Stimulated activated memory B cell treated with anti-CD40 and anti-IgM and Interleukin-4, amounts not matched to agents 10 μg/mL and 1 μg/mL and 100 μg/mL, for 72 hours (primary cell): ENCODE data around the gene ADM.
A peak's percentile ranks its signal among the peaks of the same experiment; 100 is the strongest.
"Not testable (repeated sequence)": the region's sequence is repeated elsewhere in the genome, so short reads cannot be mapped to it uniquely, and the experiment has no call there.

Experiments used
- ATAC-seq: fragments of 150-1000 bp; cut with Tn5 transposase; 2 replicates; pipeline ENCODE4 v1.10.0; 2021
- H3K27ac Mint-ChIP-seq: one replicate; pipeline ENCODE4 v1.8.0; 2022; ENCODE audit warnings: mild to moderate bottlenecking, mixed read lengths
- H3K27me3 Mint-ChIP-seq: one replicate; pipeline ENCODE4 v1.8.0; 2022; ENCODE audit warnings: mixed read lengths
- H3K36me3 Mint-ChIP-seq: one replicate; pipeline ENCODE4 v1.8.0; 2022; ENCODE audit warnings: mixed read lengths
- H3K4me1 Mint-ChIP-seq: one replicate; pipeline ENCODE4 v1.8.0; 2022; ENCODE audit warnings: mixed read lengths
- H3K4me3 Mint-ChIP-seq: one replicate; pipeline ENCODE4 v1.8.0; 2022; ENCODE audit warnings: mild to moderate bottlenecking, moderate library complexity, mixed read lengths
- H3K9me3 Mint-ChIP-seq: one replicate; pipeline ENCODE4 v1.8.0; 2022; ENCODE audit warnings: mixed read lengths

ADM gene

GRCh38 chr11:10304495-10305261, at the start of gene ADM:
Gene ADM (plus strand): TSS chr11:10305073. CDS start chr11:10305701, 628 bp downstream.
- Mint-ChIP-seq H3K27ac (peak within 1 kb of the TSS; percentile 86), H3K4me3 (peak within 1 kb of the TSS; percentile 98), H3K36me3 (no peaks in the 10 kb centered on the region), H3K9me3 (no peaks in the 10 kb centered on the region), H3K4me1 (peaks cover 54% of the 10 kb centered on the region), H3K27me3 (peaks cover 22% of the 10 kb centered on the region)
- peak; percentile 60 for ATAC-seq

GRCh38 chr11:10255388-10256125, 49.3 kb upstream of the ADM start:
- H3K36me3 Mint-ChIP-seq, result no peaks in the 10 kb centered on the region
- ATAC-seq, result no peak
- H3K4me1 Mint-ChIP-seq, result peaks cover 8% of the 10 kb centered on the region
- H3K27me3 Mint-ChIP-seq, result no peaks in the 10 kb centered on the region
- H3K4me3 Mint-ChIP-seq, result no peak overlapping the region
- no peaks in the 10 kb centered on the region for H3K9me3 Mint-ChIP-seq
- H3K27ac Mint-ChIP-seq, result peak overlapping the region; percentile 13

- Mint-ChIP-seq H3K9me3 (no peaks in the 10 kb centered on the region), H3K36me3 (no peaks in the 10 kb centered on the region), H3K4me3 (no peak overlapping the region), H3K27ac (no peak overlapping the region), H3K27me3 (no peaks in the 10 kb centered on the region), H3K4me1 (peaks cover 8% of the 10 kb centered on the region)
- no peak for ATAC-seq
Measured at GRCh38 chr11:10257478-10257877, 47.4 kb upstream of the ADM start.

- no peak overlapping the region for H3K27ac Mint-ChIP-seq
- peaks cover 1% of the 10 kb centered on the region for H3K4me1 Mint-ChIP-seq
- no peak overlapping the region for H3K4me3 Mint-ChIP-seq
- H3K9me3 Mint-ChIP-seq, result no peaks in the 10 kb centered on the region
- H3K36me3 Mint-ChIP-seq, result peaks cover 7% of the 10 kb centered on the region
- no peak for ATAC-seq
- H3K27me3 Mint-ChIP-seq, result no peaks in the 10 kb centered on the region
Measured at GRCh38 chr11:10261821-10262220, 43.1 kb upstream of the ADM start.

GRCh38 chr11:10263929-10264328, 40.9 kb upstream of the ADM start:
- Mint-ChIP-seq H3K36me3 (peaks cover 7% of the 10 kb centered on the region), H3K4me1 (no peaks in the 10 kb centered on the region), H3K27ac (no peak overlapping the region), H3K9me3 (no peaks in the 10 kb centered on the region), H3K27me3 (no peaks in the 10 kb centered on the region), H3K4me3 (no peak overlapping the region)
- no peak for ATAC-seq

GRCh38 chr11:10264716-10265115, 40.2 kb upstream of the ADM start:
- H3K27ac Mint-ChIP-seq, H3K4me1 Mint-ChIP-seq, ATAC-seq, H3K36me3 Mint-ChIP-seq, H3K4me3 Mint-ChIP-seq, H3K27me3 Mint-ChIP-seq, H3K9me3 Mint-ChIP-seq: not testable (repeated sequence)

- Mint-ChIP-seq H3K27me3 (no peaks in the 10 kb centered on the region), H3K4me1 (no peaks in the 10 kb centered on the region), H3K9me3 (no peaks in the 10 kb centered on the region), H3K4me3 (no peak overlapping the region), H3K36me3 (peaks cover 7% of the 10 kb centered on the region), H3K27ac (no peak overlapping the region)
- ATAC-seq, result no peak
Measured at GRCh38 chr11:10265936-10266335, 38.9 kb upstream of the ADM start.

- Mint-ChIP-seq H3K4me1 (no peaks in the 10 kb centered on the region), H3K27ac (no peak overlapping the region), H3K9me3 (no peaks in the 10 kb centered on the region), H3K27me3 (no peaks in the 10 kb centered on the region), H3K4me3 (no peak overlapping the region), H3K36me3 (peaks cover 7% of the 10 kb centered on the region)
- ATAC-seq, result no peak
Measured at GRCh38 chr11:10267821-10268220, 37.1 kb upstream of the ADM start.

GRCh38 chr11:10268746-10269488, 36.0 kb upstream of the ADM start:
- no peak overlapping the region for H3K27ac Mint-ChIP-seq
- no peaks in the 10 kb centered on the region for H3K27me3 Mint-ChIP-seq
- peaks cover 7% of the 10 kb centered on the region for H3K36me3 Mint-ChIP-seq
- no peaks in the 10 kb centered on the region for H3K9me3 Mint-ChIP-seq
- no peak overlapping the region for H3K4me3 Mint-ChIP-seq
- peaks cover 6% of the 10 kb centered on the region for H3K4me1 Mint-ChIP-seq
- no peak for ATAC-seq

GRCh38 chr11:10272132-10272531, 32.7 kb upstream of the ADM start:
- Mint-ChIP-seq H3K4me1 (peaks cover 19% of the 10 kb centered on the region), H3K27ac (no peak overlapping the region), H3K9me3 (no peaks in the 10 kb centered on the region), H3K4me3 (no peak overlapping the region), H3K36me3 (no peaks in the 10 kb centered on the region), H3K27me3 (no peaks in the 10 kb centered on the region)
- no peak for ATAC-seq

GRCh38 chr11:10273738-10274137, 31.1 kb upstream of the ADM start:
- H3K36me3 Mint-ChIP-seq, result no peaks in the 10 kb centered on the region
- peaks cover 19% of the 10 kb centered on the region for H3K4me1 Mint-ChIP-seq
- H3K4me3 Mint-ChIP-seq, result no peak overlapping the region
- no peaks in the 10 kb centered on the region for H3K9me3 Mint-ChIP-seq
- H3K27ac Mint-ChIP-seq, result peak overlapping the region; percentile 53
- no peaks in the 10 kb centered on the region for H3K27me3 Mint-ChIP-seq
- ATAC-seq, result peak; percentile 81

GRCh38 chr11:10274726-10275125, 30.1 kb upstream of the ADM start:
- Mint-ChIP-seq H3K27me3 (no peaks in the 10 kb centered on the region), H3K27ac (no peak overlapping the region), H3K4me3 (no peak overlapping the region), H3K4me1 (peaks cover 19% of the 10 kb centered on the region), H3K9me3 (no peaks in the 10 kb centered on the region), H3K36me3 (no peaks in the 10 kb centered on the region)
- no peak for ATAC-seq

- H3K27ac Mint-ChIP-seq, result no peak overlapping the region
- no peak for ATAC-seq
- no peaks in the 10 kb centered on the region for H3K9me3 Mint-ChIP-seq
- no peaks in the 10 kb centered on the region for H3K27me3 Mint-ChIP-seq
- H3K4me1 Mint-ChIP-seq, result peaks cover 19% of the 10 kb centered on the region
- H3K36me3 Mint-ChIP-seq, result no peaks in the 10 kb centered on the region
- H3K4me3 Mint-ChIP-seq, result no peak overlapping the region
Measured at GRCh38 chr11:10275714-10276113, 29.2 kb upstream of the ADM start.

- H3K4me1 Mint-ChIP-seq, result peaks cover 12% of the 10 kb centered on the region
- H3K27me3 Mint-ChIP-seq, result no peaks in the 10 kb centered on the region
- ATAC-seq, result no peak
- peaks cover 4% of the 10 kb centered on the region for H3K36me3 Mint-ChIP-seq
- H3K9me3 Mint-ChIP-seq, result no peaks in the 10 kb centered on the region
- no peak overlapping the region for H3K27ac Mint-ChIP-seq
- no peak overlapping the region for H3K4me3 Mint-ChIP-seq
Measured at GRCh38 chr11:10282117-10282516, 22.8 kb upstream of the ADM start.

- Mint-ChIP-seq H3K27ac (no peak overlapping the region), H3K27me3 (peaks cover 7% of the 10 kb centered on the region), H3K9me3 (no peaks in the 10 kb centered on the region), H3K36me3 (peaks cover 4% of the 10 kb centered on the region), H3K4me1 (peaks cover 12% of the 10 kb centered on the region), H3K4me3 (no peak overlapping the region)
- ATAC-seq, result no peak
Measured at GRCh38 chr11:10283991-10284390, 20.9 kb upstream of the ADM start.
